Fibroblast of skin of abdomen (primary cell): Measurements from ENCODE around the gene ALOX5.
"Not testable (repeated sequence)": the region's sequence is repeated elsewhere in the genome, so short reads cannot be mapped to it uniquely, and the experiment has no call there.

Experiments used
- DNase-seq: peaks from one replicate; pipeline ENCODE4 v3.0.0-alpha.2; 2013

ALOX5 gene

DNA sequence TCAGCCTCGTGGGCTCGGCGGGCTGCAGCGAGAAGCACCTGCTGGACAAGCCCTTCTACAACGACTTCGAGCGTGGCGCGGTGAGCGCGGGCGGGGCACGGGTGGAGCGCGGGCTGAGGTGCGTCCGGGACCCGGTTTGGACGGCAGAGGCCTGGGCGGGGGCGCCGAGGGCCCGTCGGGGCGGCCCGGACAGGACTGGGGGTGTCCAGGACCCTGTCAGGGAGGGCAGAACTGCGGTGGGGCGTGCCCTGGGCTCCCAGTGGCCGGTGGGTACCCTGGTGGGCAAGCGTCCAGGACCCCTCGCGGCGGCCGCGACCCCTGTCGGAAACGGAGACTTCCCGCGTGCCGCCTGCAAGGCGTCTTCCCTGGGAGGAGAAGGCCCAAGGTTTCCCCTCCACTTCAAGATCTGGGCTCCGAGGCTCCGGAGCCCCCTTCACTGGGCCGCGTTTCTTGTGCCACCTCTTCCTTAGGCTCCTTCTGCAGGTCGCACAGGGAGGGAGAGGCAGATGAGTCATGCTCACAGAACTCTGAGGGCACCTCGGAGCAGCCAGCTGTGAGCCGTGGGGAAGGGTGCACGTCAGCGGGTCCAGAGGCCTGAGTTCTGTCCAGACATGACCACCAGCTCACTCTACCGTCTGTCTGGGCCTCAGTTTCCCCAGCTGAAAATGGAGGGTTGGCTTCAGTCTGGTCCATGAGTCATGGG is 485 bp downstream of the ALOX5 start:
- DNase-seq: no peak

DNA sequence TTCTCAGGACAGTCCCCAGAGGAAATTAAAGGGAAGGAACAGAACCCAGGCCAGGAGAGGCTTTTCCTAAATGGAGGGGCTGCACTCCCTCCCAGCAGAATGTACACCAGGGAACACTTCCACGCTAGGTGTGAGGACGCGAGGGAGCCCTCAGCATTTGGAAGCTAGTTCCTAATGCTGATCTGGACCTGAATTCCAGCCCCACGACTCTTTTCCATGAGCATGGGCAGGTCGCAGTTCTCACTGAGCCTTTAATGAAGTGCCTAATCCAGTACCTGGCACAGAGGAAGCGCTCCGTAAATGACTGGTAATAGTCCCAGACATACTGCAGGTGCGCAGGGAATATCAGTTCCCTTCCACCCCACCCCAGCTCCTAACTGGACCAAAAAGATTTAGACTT is 1.1 kb downstream of the ALOX5 start:
- no peak for DNase-seq

DNA sequence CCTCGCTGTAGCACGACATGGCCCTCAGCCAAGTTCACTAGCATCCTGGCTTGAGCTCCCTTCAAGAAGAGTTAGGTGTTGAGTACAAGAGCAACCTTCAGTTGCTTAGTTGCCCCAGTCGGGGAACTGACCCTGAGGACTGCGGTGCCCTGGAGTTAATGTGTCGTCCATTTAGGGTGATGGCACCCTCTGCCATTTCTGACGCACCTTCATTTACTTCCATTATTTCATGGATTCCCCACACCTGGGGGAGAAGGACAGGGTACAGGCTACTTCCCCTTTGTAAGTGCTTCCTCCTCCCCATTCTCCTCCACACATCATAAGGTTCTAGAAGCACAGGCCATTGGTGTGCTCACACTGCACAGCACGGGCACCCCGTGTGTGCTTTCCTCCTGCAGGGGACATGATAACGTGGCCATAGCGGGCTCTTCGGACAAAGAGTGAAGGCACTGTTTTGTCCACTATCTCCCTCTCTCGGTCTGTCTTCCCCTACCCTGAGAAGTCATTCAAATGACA is 1.8 kb downstream of the ALOX5 start:
- DNase-seq: no peak

DNA sequence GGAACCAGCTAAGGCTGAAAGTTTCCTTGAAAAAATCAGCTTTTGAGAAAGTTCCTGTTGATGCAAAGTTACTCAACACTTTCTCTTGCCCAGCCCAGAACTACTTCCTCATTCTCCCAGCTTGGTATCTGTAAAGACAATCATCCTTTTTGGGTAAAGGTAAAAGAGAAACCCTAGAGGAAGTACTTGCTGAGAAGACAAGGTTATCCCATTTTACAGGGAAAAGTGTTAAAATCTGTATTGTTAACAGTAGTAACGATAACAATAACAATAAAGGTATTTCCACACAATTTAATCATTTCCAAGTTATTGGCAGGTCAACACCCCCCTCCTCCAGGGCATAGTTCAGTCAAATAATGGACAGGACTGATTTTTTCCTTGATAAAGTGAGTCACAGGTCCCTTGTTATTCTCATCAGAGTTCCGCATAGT is 2.4 kb downstream of the ALOX5 start:
- no peak for DNase-seq

DNA sequence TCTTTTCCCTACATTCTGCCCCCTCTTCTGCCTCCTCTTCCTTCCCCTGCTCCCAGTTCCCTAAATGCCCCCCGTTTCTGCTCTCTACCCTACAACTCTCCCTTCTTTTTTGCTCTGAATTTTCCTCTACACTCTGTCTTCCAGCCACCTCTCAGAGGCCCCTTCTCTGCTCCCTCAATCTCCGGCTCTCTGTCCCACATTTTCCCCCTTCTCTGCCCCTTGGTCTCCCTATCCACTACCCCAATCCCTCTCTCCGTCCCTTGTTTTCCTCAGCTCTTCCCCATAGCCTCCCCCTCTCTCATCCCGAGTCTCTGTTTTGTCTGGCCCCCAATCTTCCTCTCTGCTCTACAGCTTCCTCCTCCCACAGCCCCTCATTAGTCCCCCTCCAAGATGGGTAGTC is 3.3 kb downstream of the ALOX5 start:
- DNase-seq: no peak

DNA sequence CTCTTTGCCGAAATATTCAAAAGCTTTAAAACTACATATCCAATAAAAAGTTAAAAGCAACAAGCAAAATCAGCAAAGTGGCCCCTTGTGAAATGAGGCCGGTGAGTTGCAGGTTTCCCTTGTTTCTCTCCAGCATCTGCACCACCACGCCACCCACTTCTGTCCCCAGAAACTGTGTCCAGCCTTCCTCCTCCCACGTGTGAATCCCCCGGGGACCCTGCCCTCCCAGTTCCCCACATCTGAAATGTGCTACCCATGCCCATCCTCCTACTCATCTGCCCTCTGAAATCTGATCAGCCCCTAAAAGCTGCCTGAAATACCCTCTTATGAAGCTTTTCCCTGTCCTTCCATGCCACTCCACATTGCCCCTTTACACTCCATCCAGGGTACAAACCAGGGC is 3.8 kb downstream of the ALOX5 start:
- no peak for DNase-seq

DNA sequence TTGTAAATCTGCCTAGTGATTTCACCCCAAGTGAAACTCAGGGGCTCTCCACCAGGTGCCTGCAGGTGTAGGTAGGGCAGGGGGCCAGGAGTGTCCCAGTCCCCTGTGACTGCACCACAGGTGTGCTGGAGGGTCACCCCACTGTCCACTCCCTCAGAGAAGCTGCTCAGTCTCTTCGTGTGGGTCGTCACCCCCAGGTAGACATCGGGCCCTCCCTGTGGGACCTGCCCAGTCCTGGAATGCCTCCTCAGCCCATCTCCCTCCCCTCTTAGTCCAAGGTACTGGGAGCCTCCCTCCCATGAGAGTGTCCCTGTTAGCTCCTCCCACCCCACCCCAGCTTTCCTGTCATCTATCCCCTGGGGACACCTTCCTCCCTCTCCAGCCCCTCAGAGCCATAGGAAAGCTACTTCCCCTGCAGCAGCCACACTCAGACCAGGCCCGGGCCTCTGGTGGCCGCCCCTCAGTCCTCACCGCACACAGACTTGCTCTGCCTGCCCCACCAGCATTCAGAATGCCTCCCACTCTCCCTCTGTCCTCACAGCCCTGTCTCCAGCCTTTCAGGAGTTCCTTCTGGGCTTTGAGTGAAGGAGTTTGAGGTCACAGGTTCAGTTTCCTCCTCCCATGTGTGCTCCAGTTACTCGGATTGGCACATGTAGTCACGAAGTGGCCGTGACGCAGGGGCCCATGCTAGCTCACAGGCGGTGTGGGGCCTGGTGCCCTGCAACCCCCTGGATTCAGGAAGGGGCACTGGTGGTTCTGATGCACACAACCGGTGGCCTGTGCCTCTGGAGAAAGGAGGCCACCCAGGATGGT is 5.1 kb downstream of the ALOX5 start:
- no peak for DNase-seq

DNA sequence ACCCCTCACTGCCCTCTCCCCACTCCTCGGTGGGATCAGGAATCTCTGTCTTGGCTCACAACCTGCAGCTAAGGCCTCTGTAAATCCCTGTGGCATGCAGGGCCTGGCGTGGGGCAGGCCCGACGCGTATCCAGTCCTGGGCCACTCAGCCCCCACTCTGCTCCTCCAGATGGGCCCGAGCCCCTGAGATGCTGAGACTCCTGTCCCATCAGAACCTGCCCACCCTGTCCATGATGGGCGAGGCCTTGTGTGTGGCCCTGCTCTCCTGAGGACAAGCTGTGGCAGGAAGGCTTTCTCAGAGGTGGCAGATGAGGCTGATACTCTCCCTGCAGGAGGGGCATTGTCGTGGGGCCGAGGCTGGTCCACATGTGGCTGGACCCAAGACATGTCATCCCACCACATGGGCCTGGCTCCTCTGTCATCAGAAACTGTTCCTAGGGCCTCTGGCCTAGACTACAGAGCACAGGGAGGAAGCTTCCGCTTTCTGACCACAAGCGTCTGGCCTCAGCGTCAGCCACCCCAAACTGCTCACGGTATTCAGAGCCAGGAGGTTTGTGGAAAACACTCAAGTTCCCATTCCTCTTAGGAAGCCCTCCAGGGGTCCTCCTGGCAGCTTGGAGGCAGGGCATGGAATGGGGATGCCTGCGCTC is 6.0 kb downstream of the ALOX5 start:
- no peak for DNase-seq

DNA sequence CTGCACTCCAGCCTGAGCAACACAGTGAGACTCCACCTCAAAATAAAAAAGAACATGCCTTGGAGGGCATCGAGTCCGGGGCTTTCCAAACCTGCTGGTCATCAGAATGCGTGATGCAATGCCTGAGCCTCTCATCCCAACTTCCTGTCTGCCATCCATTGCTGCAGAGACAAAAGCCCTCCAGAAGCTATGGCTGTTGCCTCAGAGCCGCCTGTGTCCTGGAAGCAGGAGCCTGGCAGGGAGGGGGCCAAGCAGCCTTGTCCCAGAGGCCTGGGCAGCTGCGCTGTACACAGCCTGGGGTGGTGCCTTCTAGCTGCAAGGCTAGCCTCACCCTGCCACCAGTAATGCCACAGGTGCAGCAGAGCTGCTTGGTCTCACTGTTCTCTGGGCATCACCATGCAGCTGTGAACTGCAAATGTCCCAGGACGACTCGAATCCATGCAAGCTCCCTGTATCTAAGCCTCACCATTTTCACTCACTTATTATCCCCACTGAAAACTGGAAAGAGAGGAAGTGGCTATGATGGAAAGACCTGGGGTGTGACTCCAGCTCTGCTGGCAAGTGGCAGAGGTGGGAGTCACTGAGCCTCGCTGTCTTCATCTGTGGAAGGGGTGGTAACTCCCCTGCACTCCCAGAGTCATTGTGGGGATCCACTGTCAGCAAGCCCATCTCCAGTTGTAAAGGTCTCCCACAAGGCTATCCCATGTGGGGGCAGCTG is 7.0 kb downstream of the ALOX5 start:
- no peak for DNase-seq

DNA sequence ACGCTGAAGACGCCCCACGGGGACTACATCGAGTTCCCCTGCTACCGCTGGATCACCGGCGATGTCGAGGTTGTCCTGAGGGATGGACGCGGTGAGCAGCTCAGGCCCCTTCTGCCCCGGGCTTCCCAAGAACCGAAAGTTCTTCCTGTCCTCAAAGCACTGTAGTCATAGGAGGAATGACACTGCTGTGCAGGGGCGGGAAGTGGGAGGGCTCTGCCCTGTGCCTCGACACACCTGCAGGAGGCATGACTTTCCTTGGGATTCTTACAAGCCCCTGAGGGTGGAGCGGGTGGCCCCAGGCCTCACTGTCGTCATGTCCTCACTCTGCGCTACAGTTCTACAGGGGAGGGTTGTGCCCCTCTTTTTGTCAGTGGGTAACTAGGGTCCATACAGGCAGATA is 8.6 kb downstream of the ALOX5 start:
- no peak for DNase-seq

DNA sequence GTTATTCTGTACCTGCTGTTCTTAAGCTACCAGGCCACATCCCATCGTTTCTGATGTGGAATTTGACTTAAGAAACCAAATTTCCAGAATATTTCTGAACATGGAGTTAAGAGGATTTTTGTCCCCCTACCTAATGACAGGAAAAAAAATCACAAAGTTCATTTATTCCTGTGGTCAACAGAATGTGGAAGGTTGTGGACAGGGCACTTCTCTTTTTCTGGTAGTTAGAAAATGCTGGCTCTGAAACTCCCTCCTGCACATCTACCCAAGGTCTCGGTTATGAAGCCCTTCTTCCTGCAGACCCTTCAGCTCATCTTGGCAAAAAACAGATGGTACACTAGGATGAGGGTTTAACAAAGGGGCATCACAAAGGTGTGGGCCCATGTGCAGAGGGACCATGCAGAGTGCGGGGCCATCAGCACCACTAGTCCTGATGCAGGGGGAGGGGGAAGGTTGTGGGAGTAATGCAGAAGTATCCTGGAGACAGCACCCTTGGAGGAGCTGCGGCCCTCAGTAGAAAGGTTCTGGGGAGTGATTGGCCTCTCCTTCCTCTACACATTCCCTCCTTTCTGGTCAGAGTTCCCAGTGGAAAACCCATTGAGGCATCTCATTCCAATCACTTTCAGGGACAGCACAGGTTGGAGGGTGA is 9.8 kb downstream of the ALOX5 start:
- no peak for DNase-seq

DNA sequence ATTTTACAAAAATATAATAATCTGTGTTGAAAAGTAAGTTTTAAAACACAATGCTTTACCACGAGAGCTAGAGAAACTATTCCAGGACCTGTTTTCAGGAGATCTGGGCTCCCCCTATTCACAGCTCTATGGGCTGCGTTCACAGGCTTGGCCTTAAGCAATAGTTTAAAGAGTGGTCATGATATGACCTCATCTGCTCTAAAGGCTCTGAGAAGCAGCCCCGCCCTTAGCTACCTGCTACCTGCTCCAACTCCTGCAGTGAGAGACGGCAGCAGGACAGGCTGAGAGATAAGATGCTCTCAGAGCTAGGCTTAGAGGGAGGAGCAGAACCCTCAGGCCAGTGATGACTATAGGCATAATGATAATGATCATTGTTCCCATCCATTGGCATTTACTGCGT is 12.6 kb downstream of the ALOX5 start:
- DNase-seq: no peak

DNA sequence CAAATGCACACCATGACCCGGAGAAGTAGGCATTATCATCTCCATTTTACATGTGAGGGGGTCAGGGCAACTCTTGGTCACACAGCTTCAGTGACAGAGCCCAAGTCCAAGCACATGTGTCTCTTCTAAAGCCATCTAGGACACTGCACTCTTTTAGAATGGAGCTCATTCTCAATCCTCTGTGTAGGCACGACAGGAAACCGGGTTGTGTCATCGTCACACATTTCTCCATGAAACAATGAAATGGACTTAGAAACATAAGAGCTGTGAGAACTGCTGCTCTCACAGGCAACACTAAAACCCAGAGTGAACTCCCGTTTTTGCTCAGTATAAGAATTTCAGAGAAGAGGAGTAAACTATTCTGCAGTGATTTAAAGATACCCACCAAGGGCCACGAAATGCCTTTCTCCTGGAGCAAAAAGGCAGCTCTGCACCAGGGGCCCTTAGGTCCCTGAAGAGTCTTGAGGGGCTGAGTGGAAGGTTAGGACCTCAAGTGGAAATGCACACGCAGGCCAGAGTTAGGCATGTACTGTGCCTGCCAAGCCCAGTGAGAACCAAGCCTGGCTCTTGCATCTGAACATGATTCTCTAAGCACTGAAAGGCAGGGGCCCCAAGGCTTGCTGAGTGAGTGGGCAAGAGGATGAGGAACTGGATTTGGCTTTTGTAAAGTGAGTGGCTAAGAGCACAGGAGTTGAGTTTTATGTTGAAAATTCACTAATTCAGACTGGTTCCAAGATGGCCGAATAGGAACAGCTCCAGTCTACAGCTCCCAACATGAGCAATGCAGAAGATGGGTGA is 13.3 kb downstream of the ALOX5 start:
- no peak for DNase-seq

DNA sequence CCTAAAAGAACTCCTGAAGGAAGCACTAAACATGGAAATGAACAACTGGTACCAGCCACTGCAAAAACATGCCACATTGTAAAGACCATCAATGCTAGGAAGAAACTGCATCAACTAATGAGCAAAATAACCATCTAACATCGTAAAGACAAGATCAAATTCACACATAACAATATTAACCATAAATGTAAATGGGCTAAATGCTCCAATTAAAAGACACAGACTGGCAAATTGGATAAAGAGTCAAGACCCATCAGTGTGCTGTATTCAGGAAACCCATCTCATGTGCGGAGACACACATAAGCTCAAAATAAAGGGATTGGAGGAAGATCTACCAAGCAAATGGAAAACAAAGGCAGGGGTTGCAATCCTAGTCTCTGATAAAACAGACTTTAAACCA is 15.7 kb downstream of the ALOX5 start:
- not testable (repeated sequence) for DNase-seq

DNA sequence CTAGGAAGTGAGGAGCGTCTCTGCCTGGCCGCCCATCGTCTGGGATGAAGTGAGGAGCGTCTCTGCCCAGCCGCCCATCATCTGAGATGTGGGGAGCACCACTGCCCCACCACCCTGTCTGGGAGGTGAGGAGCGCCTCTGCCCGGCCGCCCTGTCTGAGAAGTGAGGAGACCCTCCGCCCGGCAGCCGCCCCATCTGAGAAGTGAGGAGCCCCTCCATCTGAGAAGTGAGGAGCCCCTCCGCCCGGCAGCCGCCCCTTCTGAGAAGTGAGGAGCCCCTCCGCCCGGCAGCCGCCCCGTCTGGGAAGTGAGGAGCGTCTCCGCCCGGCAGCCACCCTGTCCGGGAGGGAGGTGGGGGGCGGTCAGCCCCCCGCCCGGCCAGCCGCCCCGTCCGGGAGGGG is 17.6 kb downstream of the ALOX5 start:
- not testable (repeated sequence) for DNase-seq

DNA sequence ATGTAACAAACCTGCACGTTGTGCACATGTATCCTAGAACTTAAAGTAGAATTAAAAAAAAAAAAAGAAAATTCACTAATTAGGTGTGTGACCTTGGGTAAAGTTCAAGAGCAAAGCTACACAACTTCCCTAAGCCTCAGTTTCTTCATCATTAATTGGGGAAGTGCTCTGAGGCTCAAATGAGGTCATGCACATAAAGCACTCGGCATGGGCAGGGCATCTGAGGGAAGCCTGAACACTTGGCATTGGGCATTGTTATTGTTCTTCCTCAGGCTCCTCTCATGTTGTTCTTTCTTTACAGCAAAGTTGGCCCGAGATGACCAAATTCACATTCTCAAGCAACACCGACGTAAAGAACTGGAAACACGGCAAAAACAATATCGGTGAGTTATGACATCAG is 21.5 kb downstream of the ALOX5 start:
- DNase-seq: no peak

DNA sequence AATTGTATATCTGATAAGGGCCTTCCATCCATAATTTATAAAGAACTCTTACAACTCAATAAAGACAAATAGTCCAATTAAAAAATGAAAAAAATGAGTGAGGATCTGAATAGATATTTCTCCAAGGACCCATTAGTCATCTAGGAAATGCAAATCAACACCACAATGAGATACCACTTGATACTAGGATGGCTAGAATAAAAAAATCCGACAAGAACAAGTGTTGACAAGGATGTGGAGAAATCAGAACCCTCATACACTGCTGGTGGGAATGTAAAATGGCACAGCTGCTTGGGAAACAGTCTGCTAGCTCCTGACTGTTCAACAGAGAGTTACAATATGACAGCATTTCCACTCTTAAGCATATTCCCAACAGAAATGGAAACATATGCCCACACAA is 24.6 kb downstream of the ALOX5 start:
- no peak for DNase-seq

DNA sequence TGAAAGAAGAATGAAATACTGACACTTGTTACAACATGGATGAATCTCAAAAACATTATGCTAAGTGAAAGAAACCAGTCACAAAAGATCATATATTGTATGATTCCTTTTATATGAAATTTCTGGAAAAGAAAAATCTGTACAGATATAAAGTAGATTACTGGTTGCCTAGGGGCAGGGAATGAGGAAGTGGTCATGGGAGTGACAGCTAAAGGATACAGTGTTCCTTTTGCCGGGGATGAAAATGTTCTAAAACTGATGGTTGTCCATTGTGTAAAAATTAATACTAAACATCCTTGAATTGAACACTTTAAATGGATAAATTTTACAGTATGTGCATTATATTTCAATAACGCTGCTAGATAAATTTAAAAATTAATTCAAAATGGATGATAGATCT is 25.1 kb downstream of the ALOX5 start:
- no peak for DNase-seq

DNA sequence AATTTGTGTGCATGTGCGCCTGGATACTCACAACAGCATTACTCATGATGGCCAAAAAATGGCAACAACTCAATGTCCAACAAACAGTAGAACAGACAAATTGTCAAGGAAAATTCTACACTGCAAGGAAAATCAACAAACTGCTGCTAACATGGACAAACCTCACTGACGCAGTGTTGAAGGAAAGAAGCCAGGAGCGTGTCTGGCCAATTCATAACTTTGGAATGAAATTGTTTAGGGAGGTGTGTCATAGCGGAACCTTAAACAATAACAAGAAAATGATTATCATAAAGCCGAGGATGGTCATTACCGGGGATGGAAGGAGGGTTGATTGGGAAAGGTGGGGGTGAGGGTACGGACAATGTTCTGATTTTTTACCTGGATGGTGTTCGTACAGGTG is 29.1 kb downstream of the ALOX5 start:
- no peak for DNase-seq

DNA sequence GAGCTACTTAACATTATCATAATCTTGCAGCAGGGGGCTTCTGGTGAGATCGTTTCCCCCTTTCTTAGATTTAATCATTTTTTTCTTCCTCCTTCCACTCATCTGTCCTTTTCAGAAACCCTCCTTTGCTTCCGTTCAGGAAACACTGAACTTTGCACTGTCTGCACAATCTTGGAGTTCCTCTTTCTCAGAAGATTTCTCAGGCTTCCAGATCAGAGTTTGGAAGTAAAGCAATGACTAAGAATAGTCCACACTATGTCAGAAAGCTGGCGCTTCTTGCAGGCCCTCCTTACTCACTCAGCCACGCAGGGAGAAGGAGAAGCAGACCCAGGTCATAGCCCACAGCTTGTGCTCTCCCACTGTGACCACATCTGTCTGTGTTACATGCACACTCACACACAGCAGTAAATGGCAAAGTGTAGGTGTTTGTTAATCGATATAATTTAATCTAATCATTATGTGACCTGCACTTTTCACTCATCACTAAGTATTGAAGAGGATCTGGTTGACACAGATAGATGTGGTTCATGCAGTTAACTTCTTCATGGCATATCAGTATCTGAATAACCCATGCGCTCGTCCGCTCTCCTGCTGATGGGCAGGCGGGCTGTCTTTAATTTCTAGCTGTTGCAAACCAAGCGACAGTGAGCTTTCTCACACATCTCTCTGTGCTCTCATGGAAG is 30.2 kb downstream of the ALOX5 start:
- DNase-seq: no peak

DNA sequence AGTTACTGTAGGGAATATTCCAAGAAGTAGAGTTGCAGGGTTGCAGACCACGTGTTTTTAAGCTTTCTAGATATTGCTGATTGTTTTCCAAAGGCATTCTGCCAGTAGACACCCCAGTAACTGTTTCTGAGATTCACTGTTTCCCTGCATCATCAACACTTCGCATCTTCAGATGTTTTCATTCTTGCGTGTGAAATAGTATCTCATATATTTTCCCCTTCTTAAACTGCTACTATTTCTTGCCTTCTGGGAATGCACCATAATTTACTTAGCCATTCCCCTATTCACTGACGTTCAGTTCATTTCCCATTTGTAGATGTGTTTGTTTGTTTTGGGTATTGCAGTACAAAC is 30.7 kb downstream of the ALOX5 start:
- no peak for DNase-seq
